PC-3 (cell line): ENCODE measurements around the gene ZNF423. TPM values are rescaled to one million over a fixed set of nuclear protein-coding genes. Genes with fewer than 3 reads are reported as not detected.

Experiments used
- ATAC-seq: fragments of 200-7000 bp; cut with Tn5 transposase; 2 replicates; pipeline ENCODE4 v1.9.1; 2020; ENCODE audit warnings: mild to moderate bottlenecking, moderate library complexity
- BruUV-seq: library from RNA; stranded (reverse); fragments of 400-500 nt; replicated peaks from 2 replicates; lab custom pipeline; 2021; lab: Mats Ljungman, UMichigan
- CTCF ChIA-PET: fragments of 300-600 bp; sonication (Branson Sonifier 250); formaldehyde crosslinking; loops from one replicate; lab custom pipeline; 2022; ENCODE audit warnings: antibody characterized with exemption; lab: Charles Lee
- POLR2A ChIA-PET: fragments of 300-600 bp; sonication (Branson Sonifier 250); formaldehyde crosslinking; loops from one replicate; lab custom pipeline; 2022; ENCODE audit warnings: antibody characterized with exemption; ENCODE audit not compliant: unreplicated experiment; lab: Charles Lee
- DNase-seq: peaks from one replicate; pipeline ENCODE4 v3.0.0-alpha.2; 2015
- H2AFZ ChIP-seq: fragments of 300-600 bp; sonication (generic); 2 replicates; pipeline ENCODE4 v1.6.0; 2016; ENCODE audit warnings: antibody characterized with exemption, low read length
- H3F3A ChIP-seq: fragments of 300-600 bp; sonication (generic); one replicate; pipeline ENCODE4 v1.6.0; 2017; ENCODE audit warnings: antibody characterized with exemption, low read length, control low read depth, mild to moderate bottlenecking; ENCODE audit not compliant: unreplicated experiment
- H3K27ac ChIP-seq: fragments of 300-600 bp; sonication (generic); 2 replicates; pipeline ENCODE4 v1.5.1; 2016; ENCODE audit warnings: mild to moderate bottlenecking, low read length
- H3K27me3 ChIP-seq: fragments of 300-600 bp; sonication (generic); 2 replicates; pipeline ENCODE4 v1.6.1; 2016; ENCODE audit warnings: low read length, mixed read lengths
- H3K36me3 ChIP-seq: fragments of 300-600 bp; sonication (generic); 2 replicates; pipeline ENCODE4 v1.6.1; 2016; ENCODE audit warnings: low read depth, mixed run types, low read length, mixed read lengths
- H3K4me1 ChIP-seq: fragments of 300-600 bp; sonication (generic); 2 replicates; pipeline ENCODE4 v1.5.1; 2016; ENCODE audit warnings: low read length; ENCODE audit not compliant: insufficient read depth
- H3K4me2 ChIP-seq: fragments of 300-600 bp; sonication (generic); 2 replicates; pipeline ENCODE4 v1.6.0; 2016; ENCODE audit warnings: low read length
- H3K4me3 ChIP-seq: fragments of 300-600 bp; sonication (generic); 2 replicates; pipeline ENCODE4 v1.5.1; 2016; ENCODE audit warnings: mild to moderate bottlenecking, low read length, mixed read lengths
- H3K79me2 ChIP-seq: fragments of 300-600 bp; sonication (generic); 2 replicates; pipeline ENCODE4 v1.6.1; 2017; ENCODE audit warnings: low read length, mixed read lengths
- H3K9ac ChIP-seq: fragments of 300-600 bp; sonication (generic); 2 replicates; pipeline ENCODE4 v1.6.0; 2016; ENCODE audit warnings: mild to moderate bottlenecking, low read length
- H3K9me2 ChIP-seq: fragments of 300-600 bp; sonication (generic); replicated peaks from 2 replicates; pipeline ENCODE4 v1.6.1; 2016; ENCODE audit warnings: mixed run types, low read length, mixed read lengths
- H3K9me3 ChIP-seq: fragments of 300-600 bp; sonication (generic); 2 replicates; pipeline ENCODE4 v1.6.1; 2016; ENCODE audit warnings: low read length, mixed read lengths
- H4K20me1 ChIP-seq: fragments of 300-600 bp; sonication (generic); 2 replicates; pipeline ENCODE4 v1.6.1; 2016; ENCODE audit warnings: low read length, mixed read lengths
- CTCF ChIP-seq: fragments of 300-600 bp; sonication (generic); conservative IDR thresholded peaks from 2 replicates; pipeline ENCODE4 v1.5.1; 2017; ENCODE audit warnings: antibody characterized with exemption, low read depth, mild to moderate bottlenecking, low read length
- EZH2 ChIP-seq: fragments of 300-600 bp; sonication (generic); IDR thresholded peaks from one replicate; pipeline ENCODE4 v1.6.1; 2017; ENCODE audit warnings: antibody characterized with exemption, mild to moderate bottlenecking, low read length; ENCODE audit not compliant: unreplicated experiment
- EZH2phosphoT487 ChIP-seq: fragments of 300-600 bp; sonication (generic); IDR thresholded peaks from 2 replicates; pipeline ENCODE4 v1.6.1; 2018; ENCODE audit warnings: mild to moderate bottlenecking, antibody characterized with exemption, low read length, borderline replicate concordance
- intact Hi-C: fragments of 100-400 bp; cut with micrococcal nuclease; formaldehyde crosslinking; loops from 2 replicates; pipeline ENCODE4 v1.9.0; 2023
- total RNA-seq: library from RNA; depleted of rRNA; stranded (reverse); fragments of >200 nt; gene quantifications from 2 replicates; pipeline ENCODE4 v1.2.3, GENCODE V29; 2014

ZNF423 gene
- total RNA-seq, 1 experiment from 2014 or later = not detected

DNA sequence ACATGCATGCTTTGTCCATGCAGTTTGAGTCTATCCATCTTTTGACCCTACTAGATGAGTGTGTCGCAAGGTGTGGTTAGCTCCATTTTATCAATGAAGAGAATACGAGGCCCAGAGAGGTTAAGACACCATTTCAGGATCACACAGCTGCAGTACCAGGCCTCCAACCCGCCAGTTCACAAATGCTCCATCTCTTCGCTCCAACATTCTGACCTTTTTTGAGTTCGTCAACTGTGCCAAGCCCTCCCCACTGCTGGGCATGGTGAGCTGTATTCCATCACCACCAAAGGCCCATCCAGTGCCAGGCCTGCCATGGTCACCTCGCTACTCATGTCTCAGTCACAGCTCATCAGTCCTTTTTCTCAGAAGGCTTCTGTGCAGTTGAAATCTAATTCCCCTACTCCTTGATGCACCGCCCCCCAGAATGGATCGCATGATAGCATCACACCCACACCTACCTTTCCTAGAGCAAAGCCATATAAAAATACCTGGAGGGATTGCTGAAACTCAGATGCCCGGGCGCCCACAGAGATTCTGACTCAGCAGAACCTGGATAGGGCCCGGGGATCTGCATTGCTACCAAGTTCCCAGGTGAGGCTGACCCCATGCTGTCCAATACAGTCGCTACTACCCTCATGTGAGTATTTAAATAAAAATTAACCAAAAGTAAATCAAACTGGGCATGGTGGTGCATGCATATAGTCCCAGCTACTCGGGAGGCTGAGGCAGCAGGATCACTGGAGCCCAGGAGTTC, 38.0 kb downstream of the ZNF423 start:
- DNase-seq (no peak), ATAC-seq (no peak)
- Histone ChIP-seq H3K36me3 (no peaks in the 10 kb centered on the region), H3K9me2 (no peaks in the 10 kb centered on the region), H4K20me1 (no peaks in the 10 kb centered on the region), H3K9ac (no peak overlapping the region), H3K27ac (no peak overlapping the region), H3K79me2 (no peaks in the 10 kb centered on the region), H3K4me2 (no peak overlapping the region), H3K4me3 (no peak overlapping the region), H3K27me3 (peaks cover 6% of the 10 kb centered on the region), H2AFZ (no peak overlapping the region), H3K9me3 (no peaks in the 10 kb centered on the region), H3F3A (no peaks in the 10 kb centered on the region), H3K4me1 (no peaks in the 10 kb centered on the region)
- BruUV-seq = no TSS peak
- intact Hi-C loops = no loop called here
- ChIA-PET POLR2A (no interaction called here), CTCF (no interaction called here)
- TF ChIP-seq CTCF (no peak), EZH2 (no peak), EZH2phosphoT487 (no peak)

DNA sequence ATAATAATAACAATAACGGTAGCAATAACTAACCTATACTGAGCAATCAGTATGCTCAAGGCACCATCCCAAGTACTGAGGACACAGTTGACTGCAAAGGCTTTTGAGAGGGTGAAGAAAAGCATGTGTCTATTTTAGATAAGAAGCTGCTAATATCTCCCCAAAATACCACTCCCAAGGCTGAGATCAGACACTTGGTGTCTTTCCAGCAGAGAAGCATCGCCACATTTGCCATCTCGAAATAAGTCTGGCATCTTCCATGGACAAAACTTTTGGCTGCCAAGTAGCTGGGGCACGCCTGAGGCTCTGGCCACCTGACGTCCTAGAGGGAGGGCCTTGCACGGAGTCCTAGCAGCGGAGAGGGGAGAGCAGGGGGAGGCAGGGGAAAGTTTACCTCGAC, 39.0 kb downstream of the ZNF423 start:
- Histone ChIP-seq H3K4me1 (no peaks in the 10 kb centered on the region), H3K27me3 (no peaks in the 10 kb centered on the region), H3K4me2 (no peak overlapping the region), H4K20me1 (no peaks in the 10 kb centered on the region), H3K9me2 (no peaks in the 10 kb centered on the region), H3K79me2 (no peaks in the 10 kb centered on the region), H3K9me3 (no peaks in the 10 kb centered on the region), H3K36me3 (no peaks in the 10 kb centered on the region), H2AFZ (no peak overlapping the region), H3K9ac (no peak overlapping the region), H3F3A (no peaks in the 10 kb centered on the region), H3K4me3 (no peak overlapping the region), H3K27ac (no peak overlapping the region)
- DNase-seq = no peak
- intact Hi-C loops = no loop called here
- TF ChIP-seq EZH2phosphoT487 (no peak), EZH2 (no peak), CTCF (no peak)
- CTCF ChIA-PET = no interaction called here
- POLR2A ChIA-PET = no interaction called here
- BruUV-seq = no TSS peak
- no peak for ATAC-seq

DNA sequence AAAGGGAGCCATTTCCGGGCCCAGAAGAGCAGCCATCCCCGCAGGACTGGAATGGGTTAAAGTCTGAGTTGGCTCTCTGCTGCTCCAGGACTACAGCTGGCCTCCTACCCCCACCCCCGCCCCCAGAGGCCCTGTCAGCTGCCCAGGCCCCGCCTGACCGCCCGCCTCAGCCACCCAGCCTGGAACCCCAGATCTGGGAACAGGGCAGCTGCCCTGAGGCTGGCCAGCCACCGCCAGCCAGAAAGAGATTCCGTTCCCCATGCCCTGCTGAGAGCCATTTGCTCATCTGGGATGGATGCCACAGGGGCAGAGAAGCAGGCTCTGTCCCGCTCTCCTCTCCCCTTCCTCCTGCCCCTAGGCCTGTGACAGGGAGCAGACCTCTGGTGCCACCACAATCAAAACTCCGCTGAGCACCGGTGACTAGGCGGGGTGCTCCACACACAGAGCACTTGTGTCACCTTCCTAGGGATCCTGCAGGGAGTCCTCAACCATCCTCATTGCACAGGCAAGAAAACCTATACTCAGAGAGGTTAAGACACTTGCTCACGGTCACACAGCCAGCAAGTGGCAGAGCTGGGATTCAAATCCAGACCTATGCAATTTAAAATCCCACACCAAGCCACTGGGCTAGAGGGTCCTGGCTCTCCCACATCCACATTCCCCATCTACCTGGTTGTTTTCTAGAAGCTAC, 44.1 kb downstream of the ZNF423 start:
- intact Hi-C loops = no loop called here

More for the DNA sequence above, 44.1 kb downstream of the ZNF423 start:
- Histone ChIP-seq H3K9me2 (no peaks in the 10 kb centered on the region), H2AFZ (no peak overlapping the region), H3K79me2 (no peaks in the 10 kb centered on the region), H3K27ac (no peak overlapping the region), H3K27me3 (peaks cover 6% of the 10 kb centered on the region), H3K4me3 (no peak overlapping the region), H3K9me3 (no peaks in the 10 kb centered on the region), H3F3A (no peaks in the 10 kb centered on the region), H3K9ac (no peak overlapping the region), H3K36me3 (no peaks in the 10 kb centered on the region), H4K20me1 (no peaks in the 10 kb centered on the region), H3K4me2 (no peak overlapping the region), H3K4me1 (no peaks in the 10 kb centered on the region)
- CTCF ChIA-PET = no interaction called here
- POLR2A ChIA-PET = no interaction called here
- no TSS peak for BruUV-seq
- TF ChIP-seq CTCF = no peak
- no peak for TF ChIP-seq EZH2phosphoT487
- DNase-seq (no peak), ATAC-seq (no peak)
